GM12878 (cell line): ENCODE measurements around the gene HP1BP3. TPM values are rescaled to one million over a fixed set of nuclear protein-coding genes. Genes with fewer than 3 reads are reported as not detected.

Source experiments
- ATAC-seq: fragments of 200-7000 bp; cut with Tn5 transposase; 3 replicates; pipeline ENCODE4 v1.9.1; 2020; ENCODE audit warnings: mild to moderate bottlenecking, moderate library complexity
- BruUV-seq: library from RNA; stranded (reverse); fragments of 400-500 nt; replicated peaks from 2 replicates; lab custom pipeline; 2021; lab: Mats Ljungman, UMichigan
- CTCF ChIA-PET: fragments of 300-600 bp; sonication (Branson Sonifier 250); formaldehyde crosslinking; extraction: SDS; loops from one replicate; lab custom pipeline; 2021; ENCODE audit warnings: inconsistent platforms; lab: Yijun Ruan, JAX
- POLR2A ChIA-PET: fragments of 350-600 bp; formaldehyde crosslinking; extraction: SDS; loops from one replicate; lab custom pipeline; 2021; ENCODE audit warnings: inconsistent platforms; lab: Charles Lee
- RAD21 ChIA-PET: fragments of 300-600 bp; sonication (Branson Sonifier 250); formaldehyde crosslinking; loops from one replicate; lab custom pipeline; 2023; ENCODE audit warnings: antibody characterized with exemption; ENCODE audit not compliant: unreplicated experiment; lab: Charles Lee
- SMC1A ChIA-PET: fragments of 300-600 bp; sonication (Branson Sonifier 250); formaldehyde crosslinking; loops from one replicate; lab custom pipeline; 2023; ENCODE audit not compliant: unreplicated experiment, uncharacterized antibody; lab: Charles Lee
- DNase-seq: peaks from one replicate; pipeline ENCODE4 v3.0.0-alpha.2; 2011; ENCODE audit warnings: low read depth, low spot score
- FAIRE-seq: peaks from 3 replicates; lab custom pipeline; 2011; peaks lifted over from hg19 to GRCh38; lab: Jason Lieb, UNC
- H2AFZ ChIP-seq: 2 replicates; pipeline ENCODE4 v1.6.0; 2011; ENCODE audit warnings: low read depth, low read length, control low read depth; ENCODE audit not compliant: control insufficient read depth
- H3K27ac ChIP-seq: 2 replicates; pipeline ENCODE4 v1.5.1; 2011; ENCODE audit warnings: control low read depth; ENCODE audit not compliant: control insufficient read depth, insufficient read depth
- H3K27me3 ChIP-seq, 2 experiments: replicated peaks in 1 of 2; 2 replicates each; pipeline versions ENCODE4 v1.6.0 to v1.6.1; 2011; ENCODE audit warnings: low read length in 1 of 2; ENCODE audit not compliant: control insufficient read depth in 2 of 2, insufficient read depth in 2 of 2
- H3K36me3 ChIP-seq, 2 experiments: 2 replicates each; pipeline ENCODE4 v1.5.1; 2011; ENCODE audit warnings: low read length in 1 of 2; ENCODE audit not compliant: control insufficient read depth in 2 of 2, insufficient read depth in 2 of 2
- H3K4me1 ChIP-seq: 2 replicates; pipeline ENCODE4 v1.6.1; 2011; ENCODE audit warnings: mild to moderate bottlenecking, low read length, moderate library complexity, mixed read lengths; ENCODE audit not compliant: control insufficient read depth, insufficient read depth
- H3K4me2 ChIP-seq: 2 replicates; pipeline ENCODE4 v1.6.0; 2011; ENCODE audit warnings: control low read depth; ENCODE audit not compliant: control insufficient read depth, insufficient read depth
- H3K4me3 ChIP-seq: fragments of 200-600 bp; sonication (generic); 2 replicates; pipeline ENCODE4 v1.5.1; 2016
- H3K79me2 ChIP-seq: 2 replicates; pipeline ENCODE4 v1.6.0; 2011; ENCODE audit warnings: low read length; ENCODE audit not compliant: control insufficient read depth, insufficient read depth
- H3K9ac ChIP-seq: 2 replicates; pipeline ENCODE4 v1.8.0; 2011; ENCODE audit warnings: low read length, control low read depth, mixed read lengths; ENCODE audit not compliant: control insufficient read depth, insufficient read depth
- H3K9me3 ChIP-seq: replicated peaks from 3 replicates; pipeline ENCODE4 v1.5.1; 2011; ENCODE audit warnings: mild to moderate bottlenecking, low read length; ENCODE audit not compliant: control insufficient read depth, insufficient read depth
- H4K20me1 ChIP-seq: 2 replicates; pipeline ENCODE4 v1.6.0; 2011; ENCODE audit not compliant: control insufficient read depth, insufficient read depth
- BMI1 ChIP-seq: fragments of 450-650 bp; IDR thresholded peaks from 2 replicates; pipeline ENCODE4 v1.6.1; 2016; ENCODE audit warnings: mild to moderate bottlenecking, moderate library complexity, borderline replicate concordance
- CBX3 ChIP-seq: fragments of 200-600 bp; sonication (generic); IDR thresholded peaks from 2 replicates; pipeline ENCODE4 v1.6.1; 2016; ENCODE audit warnings: low read depth, borderline replicate concordance
- EED ChIP-seq: sonication (generic); IDR thresholded peaks from 2 replicates; pipeline ENCODE4 v1.6.1; 2016; ENCODE audit warnings: antibody characterized with exemption, low read depth
- ESRRA ChIP-seq: IDR thresholded peaks from 2 replicates; pipeline ENCODE4 v1.6.1; 2012; ENCODE audit warnings: mild to moderate bottlenecking, low read length, improper control_type of control experiment
- GABPA ChIP-seq: IDR thresholded peaks from 2 replicates; pipeline ENCODE4 v1.6.1; 2014; ENCODE audit warnings: antibody characterized with exemption, low read depth, mild to moderate bottlenecking, inconsistent platforms
- HDGF ChIP-seq: fragments of 450-650 bp; IDR thresholded peaks from 2 replicates; pipeline ENCODE4 v1.6.1; 2016; ENCODE audit warnings: antibody characterized with exemption
- IKZF2 ChIP-seq, 2 experiments: fragments of 450-650 bp; IDR thresholded peaks; 2 replicates each; pipeline ENCODE4 v1.6.1; 2017; ENCODE audit warnings: mild to moderate bottlenecking in 2 of 2, moderate library complexity in 2 of 2
- NFXL1 ChIP-seq: fragments of 450-650 bp; IDR thresholded peaks from 2 replicates; pipeline ENCODE4 v1.6.1; 2017; ENCODE audit warnings: antibody characterized with exemption, mild to moderate bottlenecking, borderline replicate concordance
- PBX3 ChIP-seq: IDR thresholded peaks from 2 replicates; pipeline ENCODE4 v1.6.1; 2011; ENCODE audit warnings: mild to moderate bottlenecking, low read depth, low read length, moderate library complexity; ENCODE audit not compliant: insufficient replicate concordance
- SPI1 ChIP-seq: IDR thresholded peaks from 2 replicates; pipeline ENCODE4 v1.6.1; 2011; ENCODE audit warnings: low read depth, mild to moderate bottlenecking, low read length, moderate library complexity, borderline replicate concordance; ENCODE audit not compliant: insufficient read depth
- SREBF2 ChIP-seq: IDR thresholded peaks from 2 replicates; pipeline ENCODE4 v1.6.1; 2012; ENCODE audit warnings: mild to moderate bottlenecking, low read length
- STAT3 ChIP-seq: IDR thresholded peaks from 2 replicates; pipeline ENCODE4 v1.6.1; 2011; ENCODE audit warnings: low read depth, low read length, improper control_type of control experiment
- TCF7 ChIP-seq: IDR thresholded peaks from 2 replicates; pipeline ENCODE4 v1.6.1; 2014; ENCODE audit warnings: antibody characterized with exemption, borderline replicate concordance
- ZBTB4 ChIP-seq: fragments of 450-650 bp; formaldehyde crosslinking; IDR thresholded peaks from 2 replicates; pipeline ENCODE4 v1.4.0; 2022; ENCODE audit warnings: mild to moderate bottlenecking, moderate library complexity
- ZNF622 ChIP-seq: fragments of 450-650 bp; IDR thresholded peaks from 2 replicates; pipeline ENCODE4 v1.6.1; 2017; ENCODE audit warnings: mild to moderate bottlenecking, inconsistent platforms
- ZZZ3 ChIP-seq: IDR thresholded peaks from 2 replicates; pipeline ENCODE4 v1.6.1; 2011; ENCODE audit warnings: low read depth; ENCODE audit not compliant: control insufficient read depth, insufficient read length
- WGBS: methylation state at CpG from one replicate; pipeline ENCODE4 v1.1.6; 2016; ENCODE audit warnings: low lambda C conversion rate; ENCODE audit not compliant: insufficient replicate concordance, insufficient coverage; ENCODE audit errors: missing lambda C conversion rate; 5-methylcytosine and 5-hydroxymethylcytosine counted together
- in situ Hi-C: fragments of 300-500 bp; cut with MboI; formaldehyde crosslinking; loops from 9 replicates; pipeline ENCODE4 v1.14.3; 2018; ENCODE audit warnings: mixed read lengths
- intact Hi-C: fragments of 100-400 bp; cut with micrococcal nuclease; formaldehyde crosslinking; loops from one replicate; pipeline ENCODE4 v1.14.2; 2022; ENCODE audit not compliant: unreplicated experiment
- polyA plus RNA-seq, 11 experiments: library from polyadenylated mRNA; depleted of rRNA in 4 of 11; unstranded in 6 of 11; stranded (reverse) in 5 of 11; fragments of >200 nt; fragmentation: Nextera tagmentation in 4 of 11; fragmentation: Illumina TruSeq in 1 of 11; extraction: Ambion mirVana in 4 of 11; extraction: Trizol in 1 of 11; gene quantifications; 1 replicate in 1 of 11; 2 replicates in 10 of 11; pipeline versions ENCODE4 v1.2.1 to v1.2.3, GENCODE V29; 2011 to 2016; ENCODE audit warnings: inconsistent platforms in 2 of 11, missing spikeins in 2 of 11, low read depth in 1 of 11
- total RNA-seq, 4 experiments: library from RNA; depleted of rRNA in 3 of 4; stranded (reverse); fragments of >200 nt in 3 of 4; fragmentation: Illumina TruSeq in 1 of 4; extraction: Trizol in 1 of 4; gene quantifications; 2 replicates each; pipeline versions ENCODE4 v1.2.1 to v1.2.3, GENCODE V29; 2013 to 2021

The HP1BP3 gene
- total and polyA plus RNA-seq, 10 of the 15 experiments (the other 5 are each of a cell fraction or from before 2014, with no cell fraction given), result 32.6 to 188 (median 133) TPM

- H3K4me1 ChIP-seq, result no peaks in the 10 kb centered on the region
- no TSS peak for BruUV-seq
- no peaks in the 10 kb centered on the region; a peak in 1 of 4 replicates for H3K27me3 ChIP-seq
- DNase-seq, result no peak
- H2AFZ ChIP-seq, result no peak overlapping the region
- H3K4me2 ChIP-seq, result no peak overlapping the region
- H3K4me3 ChIP-seq, result no peak overlapping the region
- no peak overlapping the region for H3K27ac ChIP-seq
- no peak for FAIRE-seq
- ATAC-seq, result no peak
- H4K20me1 ChIP-seq, result no peaks in the 10 kb centered on the region
- no peaks in the 10 kb centered on the region for H3K79me2 ChIP-seq
- in situ Hi-C loops (no loop called here), intact Hi-C loops (no loop called here)
- POLR2A ChIA-PET, result no interaction called here
- SMC1A ChIA-PET, result interaction anchor here (1.0 to 1.5 kb wide), 2 partner anchors 9 to 25 kb away, joined by 3 read pairs; no protein-coding TSS in a partner anchor
- 17% methylated on average over 6 of the region's 6 CpGs for WGBS
- no peaks in the 10 kb centered on the region for H3K36me3 ChIP-seq
- H3K9ac ChIP-seq, result no peak overlapping the region
- no peak for TF ChIP-seq GABPA
- no peak for TF ChIP-seq IKZF2 (IDR thresholded peaks at IDR 0.05)
- TF ChIP-seq ZZZ3, result no peak
- no peak for TF ChIP-seq ZBTB4
- TF ChIP-seq BMI1, result no peak
- no peak for TF ChIP-seq TCF7
- TF ChIP-seq SPI1, result no peak
- TF ChIP-seq ZNF622, result no peak
- TF ChIP-seq SREBF2, result no peak
- TF ChIP-seq NFXL1, result no peak
- TF ChIP-seq ESRRA, result no peak
- no peak for TF ChIP-seq PBX3
- TF ChIP-seq EED, result no peak
- TF ChIP-seq STAT3, result no peak
- TF ChIP-seq HDGF, result no peak
- no peak for TF ChIP-seq CBX3
- RAD21 ChIA-PET, result no interaction called here
- H3K9me3 ChIP-seq, result no peaks in the 10 kb centered on the region
- CTCF ChIA-PET, result interaction anchor here (0.6 to 1.9 kb wide), 3 partner anchors 11 to 872 kb away, joined by 3 to 8 read pairs (median 4); no protein-coding TSS in a partner anchor
Observed at GRCh38 chr1:20708057-20708456, 79.0 kb downstream of the HP1BP3 start.
